K562 (cell line): Measurements from ENCODE around the gene AGR3. TPM values are rescaled to one million over a fixed set of nuclear protein-coding genes. Genes with fewer than 3 reads are reported as not detected.

Experiments used
- BCL6 ChIP-seq: fragments of 250-450 bp; sonication (Bioruptor Pico); IDR thresholded peaks from 2 replicates; pipeline ENCODE4 v1.4.0; 2020
- CBX8 ChIP-seq: fragments of 200-600 bp; sonication (generic); IDR thresholded peaks from 2 replicates; pipeline ENCODE4 v1.6.1; 2012; ENCODE audit warnings: borderline replicate concordance, mixed run types, low read depth, mild to moderate bottlenecking, moderate library complexity, mixed read lengths, low read length, control low read depth, inconsistent platforms; ENCODE audit not compliant: poor library complexity, severe bottlenecking; ENCODE audit errors: extremely low read depth
- CREBBP ChIP-seq: IDR thresholded peaks from one replicate; pipeline ENCODE4 v1.6.1; 2012; ENCODE audit warnings: low read depth, mild to moderate bottlenecking, control low read depth, inconsistent platforms, low read length
- ESRRA ChIP-seq: fragments of 450-650 bp; IDR thresholded peaks from 2 replicates; pipeline ENCODE4 v1.6.1; 2014; ENCODE audit warnings: low read depth, mild to moderate bottlenecking, moderate library complexity, borderline replicate concordance
- MTA3 ChIP-seq: fragments of 450-650 bp; formaldehyde crosslinking; IDR thresholded peaks from 2 replicates; pipeline ENCODE4 v1.6.1; 2017; ENCODE audit warnings: mild to moderate bottlenecking, borderline replicate concordance
- RAD21 ChIP-seq, 2 experiments: fragments of 250-450 bp in 1 of 2; fragments of 450-650 bp in 1 of 2; sonication (Bioruptor Pico) in 1 of 2; formaldehyde crosslinking in 1 of 2; IDR thresholded peaks in 1 of 2; conservative IDR thresholded peaks in 1 of 2; 2 replicates each; pipeline versions ENCODE4 v1.4.0 to v1.8.0; 2020 to 2022; ENCODE audit warnings: mild to moderate bottlenecking in 2 of 2, moderate library complexity in 1 of 2
- RHOXF2B ChIP-seq: fragments of 250-450 bp; sonication (Bioruptor Pico); conservative IDR thresholded peaks from 2 replicates; pipeline ENCODE4 v1.5.1; 2021
- ZNF133 ChIP-seq: fragments of 250-450 bp; sonication (Bioruptor Pico); IDR thresholded peaks from 2 replicates; pipeline ENCODE4 v1.4.0; 2020; ENCODE audit warnings: mild to moderate bottlenecking
- ZNF717 ChIP-seq: fragments of 250-450 bp; sonication (Bioruptor Pico); IDR thresholded peaks from 2 replicates; pipeline ENCODE4 v1.5.0; 2021
- polyA plus RNA-seq, 8 experiments: library from polyadenylated mRNA; depleted of rRNA in 4 of 8; stranded (reverse) in 5 of 8; unstranded in 3 of 8; fragments of >200 nt; fragmentation: Nextera tagmentation in 2 of 8; fragmentation: Illumina TruSeq in 1 of 8; extraction: Ambion mirVana in 2 of 8; extraction: Trizol in 1 of 8; gene quantifications; 2 replicates each; pipeline versions ENCODE4 v1.2.1 to v1.2.3, GENCODE V29; 2011 to 2014; ENCODE audit warnings: inconsistent platforms in 1 of 8, missing spikeins in 1 of 8
- total RNA-seq, 7 experiments: library from RNA; depleted of rRNA in 6 of 7; stranded (reverse); fragments of >200 nt in 6 of 7; fragmentation: Illumina TruSeq in 2 of 7; extraction: Trizol in 2 of 7; gene quantifications; 2 replicates each; pipeline versions ENCODE4 v1.2.1 to v1.2.3, GENCODE V29; 2011 to 2021; ENCODE audit warnings: low replicate concordance in 1 of 7
- TF ChIP-seq, protein P1 (sequence below), 3 experiments: IDR thresholded peaks in 2 of 3; conservative IDR thresholded peaks in 1 of 3; 2 replicates each; pipeline ENCODE4 v1.5.1; 2011 to 2012; ENCODE audit warnings: low read length in 3 of 3, mild to moderate bottlenecking in 3 of 3, control low read depth in 2 of 3, improper control_type of control experiment in 1 of 3, inconsistent platforms in 1 of 3, low read depth in 1 of 3, mixed read lengths in 1 of 3, moderate library complexity in 1 of 3; ENCODE audit not compliant: insufficient read depth in 2 of 3
- TF ChIP-seq, protein P2 (sequence below): sonication (generic); formaldehyde crosslinking; IDR thresholded peaks from 2 replicates; pipeline ENCODE4 v1.8.1; 2023; ENCODE audit warnings: mild to moderate bottlenecking, missing genetic modification reagents
- TF ChIP-seq, protein P3 (sequence below): fragments of 450-650 bp; IDR thresholded peaks from 2 replicates; pipeline ENCODE4 v1.6.1; 2016; ENCODE audit warnings: missing biosample characterization, missing genetic modification characterization
- TF ChIP-seq, protein P4 (sequence below): sonication (generic); formaldehyde crosslinking; IDR thresholded peaks from 2 replicates; pipeline ENCODE4 v1.9.0; 2022; ENCODE audit warnings: mild to moderate bottlenecking, missing genetic modification reagents

Gene AGR3
- total and polyA plus RNA-seq, 9 of the 15 experiments (the other 6 are each of a cell fraction or from before 2014, with no cell fraction given): not detected

DNA sequence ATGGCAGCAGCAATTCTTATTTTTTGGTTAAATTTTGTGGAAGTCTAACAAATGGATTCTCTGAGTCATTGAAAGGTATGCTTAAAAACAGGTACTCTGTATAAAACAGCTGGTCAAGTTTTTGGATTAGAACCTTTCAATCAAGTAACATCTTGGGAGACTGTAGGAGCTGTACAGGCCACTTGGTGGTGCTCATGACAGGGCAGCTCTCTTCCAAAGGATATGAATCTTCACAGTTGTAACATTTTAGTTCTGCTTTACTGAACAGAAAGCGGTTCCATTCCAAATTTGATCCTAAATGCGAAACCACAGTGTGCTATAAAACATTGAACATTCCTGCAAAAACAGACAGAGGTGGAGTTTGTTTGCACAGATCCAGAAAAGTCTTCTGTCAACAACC, 44.5 kb upstream of the AGR3 start (continued):
- TF ChIP-seq, protein P1, sequence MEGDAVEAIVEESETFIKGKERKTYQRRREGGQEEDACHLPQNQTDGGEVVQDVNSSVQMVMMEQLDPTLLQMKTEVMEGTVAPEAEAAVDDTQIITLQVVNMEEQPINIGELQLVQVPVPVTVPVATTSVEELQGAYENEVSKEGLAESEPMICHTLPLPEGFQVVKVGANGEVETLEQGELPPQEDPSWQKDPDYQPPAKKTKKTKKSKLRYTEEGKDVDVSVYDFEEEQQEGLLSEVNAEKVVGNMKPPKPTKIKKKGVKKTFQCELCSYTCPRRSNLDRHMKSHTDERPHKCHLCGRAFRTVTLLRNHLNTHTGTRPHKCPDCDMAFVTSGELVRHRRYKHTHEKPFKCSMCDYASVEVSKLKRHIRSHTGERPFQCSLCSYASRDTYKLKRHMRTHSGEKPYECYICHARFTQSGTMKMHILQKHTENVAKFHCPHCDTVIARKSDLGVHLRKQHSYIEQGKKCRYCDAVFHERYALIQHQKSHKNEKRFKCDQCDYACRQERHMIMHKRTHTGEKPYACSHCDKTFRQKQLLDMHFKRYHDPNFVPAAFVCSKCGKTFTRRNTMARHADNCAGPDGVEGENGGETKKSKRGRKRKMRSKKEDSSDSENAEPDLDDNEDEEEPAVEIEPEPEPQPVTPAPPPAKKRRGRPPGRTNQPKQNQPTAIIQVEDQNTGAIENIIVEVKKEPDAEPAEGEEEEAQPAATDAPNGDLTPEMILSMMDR (IDR thresholded peaks at IDR 0.05 in 2 of 3, conservative IDR thresholded peaks at IDR 0.05 in 1 of 3; ENCODE audit: insufficient read depth in 2 of 3, low read depth in 1 of 3, low read length in 3 of 3): peak; percentile 37 to 55 (median 52)
- TF ChIP-seq, protein P2, sequence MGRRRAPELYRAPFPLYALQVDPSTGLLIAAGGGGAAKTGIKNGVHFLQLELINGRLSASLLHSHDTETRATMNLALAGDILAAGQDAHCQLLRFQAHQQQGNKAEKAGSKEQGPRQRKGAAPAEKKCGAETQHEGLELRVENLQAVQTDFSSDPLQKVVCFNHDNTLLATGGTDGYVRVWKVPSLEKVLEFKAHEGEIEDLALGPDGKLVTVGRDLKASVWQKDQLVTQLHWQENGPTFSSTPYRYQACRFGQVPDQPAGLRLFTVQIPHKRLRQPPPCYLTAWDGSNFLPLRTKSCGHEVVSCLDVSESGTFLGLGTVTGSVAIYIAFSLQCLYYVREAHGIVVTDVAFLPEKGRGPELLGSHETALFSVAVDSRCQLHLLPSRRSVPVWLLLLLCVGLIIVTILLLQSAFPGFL (CRISPR knock-in tag): no peak
- TF ChIP-seq BCL6 (CRISPR knock-in tag): no peak
- no peak for TF ChIP-seq ZNF717 (CRISPR knock-in tag)
- TF ChIP-seq CREBBP: no peak
- TF ChIP-seq, protein P3, sequence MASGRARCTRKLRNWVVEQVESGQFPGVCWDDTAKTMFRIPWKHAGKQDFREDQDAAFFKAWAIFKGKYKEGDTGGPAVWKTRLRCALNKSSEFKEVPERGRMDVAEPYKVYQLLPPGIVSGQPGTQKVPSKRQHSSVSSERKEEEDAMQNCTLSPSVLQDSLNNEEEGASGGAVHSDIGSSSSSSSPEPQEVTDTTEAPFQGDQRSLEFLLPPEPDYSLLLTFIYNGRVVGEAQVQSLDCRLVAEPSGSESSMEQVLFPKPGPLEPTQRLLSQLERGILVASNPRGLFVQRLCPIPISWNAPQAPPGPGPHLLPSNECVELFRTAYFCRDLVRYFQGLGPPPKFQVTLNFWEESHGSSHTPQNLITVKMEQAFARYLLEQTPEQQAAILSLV (tag): no peak
- no peak for TF ChIP-seq CBX8
- no peak for TF ChIP-seq MTA3
- TF ChIP-seq RAD21 (CRISPR knock-in tag; conservative IDR thresholded peaks at IDR 0.05 in 1 of 2, IDR thresholded peaks at IDR 0.05 in 1 of 2): peak; percentile 67 to 78
- TF ChIP-seq ESRRA: no peak
- no peak for TF ChIP-seq RHOXF2B (CRISPR knock-in tag)
- TF ChIP-seq, protein P4, sequence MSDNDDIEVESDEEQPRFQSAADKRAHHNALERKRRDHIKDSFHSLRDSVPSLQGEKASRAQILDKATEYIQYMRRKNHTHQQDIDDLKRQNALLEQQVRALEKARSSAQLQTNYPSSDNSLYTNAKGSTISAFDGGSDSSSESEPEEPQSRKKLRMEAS: no peak
- no peak for TF ChIP-seq ZNF133
- TF ChIP-seq, all 486 proteins: peak for 4
